Psoas muscle (tissue), 7 donors: ENCODE results near the gene DDX4. TPM values are rescaled to one million over a fixed set of nuclear protein-coding genes. Genes with fewer than 3 reads are reported as not detected.

Experiments used
- polyA plus RNA-seq, 3 donors: library from polyadenylated mRNA; stranded (reverse); fragments of 200-250 nt; gene quantifications; one replicate each; pipeline ENCODE4 v1.2.3, GENCODE V29; 2013
- total RNA-seq, 4 donors: library from RNA; stranded (reverse); fragmentation: NEBNext Ultra II Directional in 2 of 4; extraction: Animal tissue kit (Norgen Biotek cat#: 25700) in 2 of 4; gene quantifications; one replicate each; pipeline versions ENCODE4 v1.2.1 to v1.2.4, GENCODE V29; 2021 to 2023
- donor health status: healthy with polysubstance abuse.
- donor health status: DM: no; HTN: no; CAD: no; lungs with moderate emphysema.
- donor health status: Bipolar disorder and iron deficiency.
- donor health status: healthy.
- donor health status: DM: no; HTN: no; CAD: no.
- donor health status: DM: no; HTN: no; CAD: no.
- donor health status: DM: yes; HTN: yes; CAD: no.

The DDX4 gene
- total and polyA plus RNA-seq, 7 donors = 0.03 to 0.18 TPM; not detected in 5

Other genes starting within 250 kb of the DDX4 start
- 10 to 100 TPM; 25.4 to 57.3 (median 37.6) TPM for gene PLPP1, start 203.1 kb upstream of the DDX4 start, total RNA-seq
- 10 to 100 TPM; 22.0 to 81.5 (median 46.1) TPM for gene PLPP1, start 203.1 kb upstream of the DDX4 start, polyA plus RNA-seq
- 1 to 10 TPM; 4.8 to 7.2 (median 6.8) TPM for gene SLC38A9, start 25.7 kb upstream of the DDX4 start, total RNA-seq
- gene SLC38A9, start 25.7 kb upstream of the DDX4 start, polyA plus RNA-seq = 1 to 10 TPM; 4.3 to 7.1 (median 5.5) TPM
- gene IL31RA, start 113.3 kb downstream of the DDX4 start, total RNA-seq = 1 to 10 TPM in 1 of 4 donors, under 1 TPM in 3; 0.15 to 2.0 (median 0.35) TPM
- under 1 TPM in 1 of 3 donors, not detected in 2; 0.04 TPM for gene IL31RA, start 113.3 kb downstream of the DDX4 start, polyA plus RNA-seq